Endothelial cell (in vitro differentiated cells): ENCODE measurements around the gene NPAS2. TPM values are rescaled to one million over a fixed set of nuclear protein-coding genes. Genes with fewer than 3 reads are reported as not detected.

Source experiments
- DNase-seq: peaks from one replicate; pipeline ENCODE4 v3.0.0; 2021; ENCODE audit warnings: low spot score
- H3K27ac Mint-ChIP-seq: one replicate; pipeline ENCODE4 v1.8.0; 2021; ENCODE audit warnings: mixed read lengths, inconsistent platforms; ENCODE audit not compliant: unreplicated experiment
- H3K27me3 Mint-ChIP-seq: one replicate; pipeline ENCODE4 v1.8.0; 2021; ENCODE audit warnings: mild to moderate bottlenecking, moderate library complexity, mixed read lengths, inconsistent platforms; ENCODE audit not compliant: unreplicated experiment
- H3K36me3 Mint-ChIP-seq: one replicate; pipeline ENCODE4 v1.8.0; 2021; ENCODE audit warnings: mild to moderate bottlenecking, low read depth, mixed read lengths, inconsistent platforms; ENCODE audit not compliant: unreplicated experiment
- H3K4me1 Mint-ChIP-seq: one replicate; pipeline ENCODE4 v1.8.0; 2021; ENCODE audit warnings: mild to moderate bottlenecking, mixed read lengths, inconsistent platforms; ENCODE audit not compliant: unreplicated experiment
- H3K4me3 Mint-ChIP-seq: one replicate; pipeline ENCODE4 v1.8.0; 2021; ENCODE audit warnings: mild to moderate bottlenecking, mixed read lengths, inconsistent platforms; ENCODE audit not compliant: unreplicated experiment
- H3K9me3 Mint-ChIP-seq: one replicate; pipeline ENCODE4 v1.8.0; 2021; ENCODE audit warnings: mixed read lengths, inconsistent platforms; ENCODE audit not compliant: unreplicated experiment
- CTCF ChIP-seq: fragments of 200-600 bp; sonication (generic); IDR thresholded peaks from one replicate; pipeline ENCODE4 v1.5.0; 2021; ENCODE audit warnings: antibody characterized with exemption; ENCODE audit not compliant: unreplicated experiment
- total RNA-seq: library from RNA; stranded (reverse); fragmentation: NEBNext Ultra II Directional; extraction: Animal tissue kit (Norgen Biotek cat#: 25700); gene quantifications from one replicate; pipeline ENCODE4 v1.2.1, GENCODE V29; 2021; ENCODE audit not compliant: unreplicated experiment

Gene NPAS2
- total RNA-seq, 1 donor from 2014 or later: 70.1 TPM

GRCh38 chr2:100977511-100977910 is 157.6 kb downstream of the NPAS2 start:
- DNase-seq: no peak
- Mint-ChIP-seq H3K9me3 (no peaks in the 10 kb centered on the region), H3K4me1 (peaks cover 26% of the 10 kb centered on the region), H3K4me3 (no peak overlapping the region), H3K36me3 (peaks cover 53% of the 10 kb centered on the region), H3K27ac (no peak overlapping the region), H3K27me3 (peaks cover 6% of the 10 kb centered on the region)
- no peak for TF ChIP-seq CTCF

GRCh38 chr2:100978582-100979191 is 158.7 kb downstream of the NPAS2 start:
- peaks cover 51% of the 10 kb centered on the region for H3K36me3 Mint-ChIP-seq
- peaks cover 32% of the 10 kb centered on the region for H3K4me1 Mint-ChIP-seq
- H3K4me3 Mint-ChIP-seq: no peak overlapping the region
- no peaks in the 10 kb centered on the region for H3K9me3 Mint-ChIP-seq
- no peak for TF ChIP-seq CTCF
- DNase-seq: no peak
- H3K27ac Mint-ChIP-seq: no peak overlapping the region
- peaks cover 4% of the 10 kb centered on the region for H3K27me3 Mint-ChIP-seq

- Mint-ChIP-seq H3K4me3 (no peak overlapping the region), H3K27me3 (peaks cover 3% of the 10 kb centered on the region), H3K4me1 (peaks cover 39% of the 10 kb centered on the region), H3K27ac (peak overlapping the region; percentile 36), H3K36me3 (peaks cover 46% of the 10 kb centered on the region), H3K9me3 (no peaks in the 10 kb centered on the region)
- no peak for TF ChIP-seq CTCF
- DNase-seq: no peak
Measured at GRCh38 chr2:100980046-100980445, 160.1 kb downstream of the NPAS2 start.

GRCh38 chr2:100981011-100981410 is 161.1 kb downstream of the NPAS2 start:
- no peak for TF ChIP-seq CTCF
- Mint-ChIP-seq H3K27me3 (no peaks in the 10 kb centered on the region), H3K4me1 (peaks cover 39% of the 10 kb centered on the region), H3K9me3 (no peaks in the 10 kb centered on the region), H3K27ac (peak overlapping the region; percentile 86), H3K36me3 (peaks cover 40% of the 10 kb centered on the region), H3K4me3 (peak overlapping the region; percentile 57)
- no peak for DNase-seq

GRCh38 chr2:100982431-100982861 is 162.5 kb downstream of the NPAS2 start:
- Mint-ChIP-seq H3K27ac (no peak overlapping the region), H3K4me1 (peaks cover 39% of the 10 kb centered on the region), H3K4me3 (no peak overlapping the region), H3K9me3 (no peaks in the 10 kb centered on the region), H3K27me3 (no peaks in the 10 kb centered on the region), H3K36me3 (peaks cover 29% of the 10 kb centered on the region)
- DNase-seq: no peak
- no peak for TF ChIP-seq CTCF
